ENCODE data around the gene IFI27. TPM values are rescaled to one million over a fixed set of nuclear protein-coding genes. Genes with fewer than 3 reads are reported as not detected.

Gene IFI27
- total and polyA plus RNA-seq, 9 of the 15 experiments (the other 6 are each of a cell fraction or from before 2014, with no cell fraction given), result 0.19 to 3.4 (median 1.4) TPM; not detected in 1

DNA sequence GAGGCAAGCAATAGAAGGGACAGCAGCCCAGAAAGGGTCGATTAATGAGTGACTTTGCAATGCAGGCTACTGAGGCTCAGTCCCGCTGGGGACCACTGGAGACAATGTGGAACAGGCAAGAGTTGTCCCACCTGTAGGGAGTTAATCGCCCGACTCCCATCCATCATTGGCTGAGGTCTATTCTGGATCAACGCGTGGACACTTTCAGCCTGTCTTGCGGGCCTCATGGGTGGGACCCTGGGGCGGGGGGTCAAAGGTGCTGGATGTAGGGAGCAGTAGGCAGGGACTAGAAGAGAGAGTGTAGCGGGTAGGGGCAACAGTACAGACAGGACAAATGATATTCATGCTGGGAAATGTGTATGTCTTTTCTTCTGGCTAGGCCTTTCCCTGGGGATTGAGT, 12.8 kb downstream of the IFI27 start (continued):
- TF ChIP-seq, protein P1, sequence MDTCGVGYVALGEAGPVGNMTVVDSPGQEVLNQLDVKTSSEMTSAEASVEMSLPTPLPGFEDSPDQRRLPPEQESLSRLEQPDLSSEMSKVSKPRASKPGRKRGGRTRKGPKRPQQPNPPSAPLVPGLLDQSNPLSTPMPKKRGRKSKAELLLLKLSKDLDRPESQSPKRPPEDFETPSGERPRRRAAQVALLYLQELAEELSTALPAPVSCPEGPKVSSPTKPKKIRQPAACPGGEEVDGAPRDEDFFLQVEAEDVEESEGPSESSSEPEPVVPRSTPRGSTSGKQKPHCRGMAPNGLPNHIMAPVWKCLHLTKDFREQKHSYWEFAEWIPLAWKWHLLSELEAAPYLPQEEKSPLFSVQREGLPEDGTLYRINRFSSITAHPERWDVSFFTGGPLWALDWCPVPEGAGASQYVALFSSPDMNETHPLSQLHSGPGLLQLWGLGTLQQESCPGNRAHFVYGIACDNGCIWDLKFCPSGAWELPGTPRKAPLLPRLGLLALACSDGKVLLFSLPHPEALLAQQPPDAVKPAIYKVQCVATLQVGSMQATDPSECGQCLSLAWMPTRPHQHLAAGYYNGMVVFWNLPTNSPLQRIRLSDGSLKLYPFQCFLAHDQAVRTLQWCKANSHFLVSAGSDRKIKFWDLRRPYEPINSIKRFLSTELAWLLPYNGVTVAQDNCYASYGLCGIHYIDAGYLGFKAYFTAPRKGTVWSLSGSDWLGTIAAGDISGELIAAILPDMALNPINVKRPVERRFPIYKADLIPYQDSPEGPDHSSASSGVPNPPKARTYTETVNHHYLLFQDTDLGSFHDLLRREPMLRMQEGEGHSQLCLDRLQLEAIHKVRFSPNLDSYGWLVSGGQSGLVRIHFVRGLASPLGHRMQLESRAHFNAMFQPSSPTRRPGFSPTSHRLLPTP (IDR thresholded peaks at IDR 0.05; ENCODE audit: borderline replicate concordance, extremely low read depth, insufficient read length), result no peak
- TF ChIP-seq, protein P2, sequence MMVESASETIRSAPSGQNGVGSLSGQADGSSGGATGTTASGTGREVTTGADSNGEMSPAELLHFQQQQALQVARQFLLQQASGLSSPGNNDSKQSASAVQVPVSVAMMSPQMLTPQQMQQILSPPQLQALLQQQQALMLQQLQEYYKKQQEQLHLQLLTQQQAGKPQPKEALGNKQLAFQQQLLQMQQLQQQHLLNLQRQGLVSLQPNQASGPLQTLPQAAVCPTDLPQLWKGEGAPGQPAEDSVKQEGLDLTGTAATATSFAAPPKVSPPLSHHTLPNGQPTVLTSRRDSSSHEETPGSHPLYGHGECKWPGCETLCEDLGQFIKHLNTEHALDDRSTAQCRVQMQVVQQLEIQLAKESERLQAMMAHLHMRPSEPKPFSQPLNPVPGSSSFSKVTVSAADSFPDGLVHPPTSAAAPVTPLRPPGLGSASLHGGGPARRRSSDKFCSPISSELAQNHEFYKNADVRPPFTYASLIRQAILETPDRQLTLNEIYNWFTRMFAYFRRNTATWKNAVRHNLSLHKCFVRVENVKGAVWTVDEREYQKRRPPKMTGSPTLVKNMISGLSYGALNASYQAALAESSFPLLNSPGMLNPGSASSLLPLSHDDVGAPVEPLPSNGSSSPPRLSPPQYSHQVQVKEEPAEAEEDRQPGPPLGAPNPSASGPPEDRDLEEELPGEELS (CRISPR knock-in tag; IDR thresholded peaks at IDR 0.05; ENCODE audit: borderline replicate concordance), result no peak
- TF ChIP-seq, protein P3, sequence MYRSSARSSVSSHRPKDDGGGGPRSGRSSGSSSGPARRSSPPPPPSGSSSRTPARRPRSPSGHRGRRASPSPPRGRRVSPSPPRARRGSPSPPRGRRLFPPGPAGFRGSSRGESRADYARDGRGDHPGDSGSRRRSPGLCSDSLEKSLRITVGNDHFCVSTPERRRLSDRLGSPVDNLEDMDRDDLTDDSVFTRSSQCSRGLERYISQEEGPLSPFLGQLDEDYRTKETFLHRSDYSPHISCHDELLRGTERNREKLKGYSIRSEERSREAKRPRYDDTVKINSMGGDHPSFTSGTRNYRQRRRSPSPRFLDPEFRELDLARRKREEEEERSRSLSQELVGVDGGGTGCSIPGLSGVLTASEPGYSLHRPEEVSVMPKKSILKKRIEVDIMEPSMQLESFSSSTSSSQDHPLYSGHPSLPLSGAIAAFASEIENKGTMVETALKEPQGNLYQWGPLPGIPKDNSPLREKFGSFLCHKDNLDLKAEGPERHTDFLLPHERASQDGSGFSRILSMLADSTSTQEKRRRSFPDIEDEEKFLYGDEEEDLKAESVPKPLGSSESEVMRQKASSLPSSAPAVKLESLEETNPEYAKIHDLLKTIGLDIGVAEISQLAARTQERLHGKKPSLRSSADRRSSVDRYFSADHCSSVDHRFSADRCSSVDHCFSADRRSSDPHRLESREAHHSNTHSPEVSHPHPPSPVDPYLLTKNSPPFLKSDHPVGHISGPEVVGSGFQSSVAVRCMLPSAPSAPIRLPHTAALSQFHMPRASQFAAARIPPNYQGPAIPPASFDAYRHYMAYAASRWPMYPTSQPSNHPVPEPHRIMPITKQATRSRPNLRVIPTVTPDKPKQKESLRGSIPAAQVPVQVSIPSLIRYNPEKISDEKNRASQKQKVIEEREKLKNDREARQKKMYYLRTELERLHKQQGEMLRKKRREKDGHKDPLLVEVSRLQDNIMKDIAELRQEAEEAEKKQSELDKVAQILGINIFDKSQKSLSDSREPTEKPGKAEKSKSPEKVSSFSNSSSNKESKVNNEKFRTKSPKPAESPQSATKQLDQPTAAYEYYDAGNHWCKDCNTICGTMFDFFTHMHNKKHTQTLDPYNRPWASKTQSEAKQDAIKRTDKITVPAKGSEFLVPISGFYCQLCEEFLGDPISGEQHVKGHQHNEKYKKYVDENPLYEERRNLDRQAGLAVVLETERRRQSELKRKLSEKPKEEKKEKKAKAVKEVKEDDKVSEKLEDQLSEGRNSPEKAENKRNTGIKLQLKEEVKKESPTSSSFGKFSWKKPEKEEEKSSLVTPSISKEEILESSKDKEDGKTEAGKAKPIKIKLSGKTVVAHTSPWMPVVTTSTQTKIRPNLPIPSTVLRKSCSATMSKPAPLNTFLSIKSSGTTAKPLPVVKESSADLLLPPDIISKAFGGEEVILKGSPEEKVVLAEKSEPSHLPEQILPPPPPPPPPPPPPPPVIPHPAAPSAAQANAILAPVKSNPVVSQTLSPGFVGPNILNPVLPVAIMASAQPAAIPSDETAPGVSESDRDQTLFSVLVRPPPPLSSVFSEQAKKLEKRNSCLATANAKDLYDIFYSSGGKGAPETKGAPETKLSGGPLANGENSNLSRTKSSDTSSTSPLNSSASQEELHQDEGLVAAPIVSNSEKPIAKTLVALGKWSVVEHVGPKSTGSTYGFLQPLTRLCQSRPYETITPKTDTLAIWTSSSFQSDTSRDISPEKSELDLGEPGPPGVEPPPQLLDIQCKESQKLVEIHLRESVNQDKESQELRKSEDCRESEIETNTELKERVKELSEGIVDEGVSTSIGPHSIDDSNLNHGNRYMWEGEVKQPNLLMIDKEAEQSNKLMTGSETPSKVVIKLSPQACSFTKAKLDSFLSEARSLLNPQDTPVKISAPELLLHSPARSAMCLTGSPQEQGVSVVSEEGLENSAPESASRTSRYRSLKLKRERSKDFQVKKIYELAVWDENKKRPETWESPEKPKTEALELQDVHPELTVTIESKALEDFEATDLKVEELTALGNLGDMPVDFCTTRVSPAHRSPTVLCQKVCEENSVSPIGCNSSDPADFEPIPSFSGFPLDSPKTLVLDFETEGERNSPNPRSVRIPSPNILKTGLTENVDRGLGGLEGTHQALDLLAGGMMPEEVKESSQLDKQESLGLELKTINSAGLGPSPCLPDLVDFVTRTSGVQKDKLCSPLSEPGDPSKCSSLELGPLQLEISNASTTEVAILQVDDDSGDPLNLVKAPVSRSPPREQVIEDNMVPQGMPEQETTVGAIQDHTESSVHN (IDR thresholded peaks at IDR 0.05; ENCODE audit: borderline replicate concordance in 1 of 2, low read depth in 1 of 2), result no peak
- TF ChIP-seq, protein P4, sequence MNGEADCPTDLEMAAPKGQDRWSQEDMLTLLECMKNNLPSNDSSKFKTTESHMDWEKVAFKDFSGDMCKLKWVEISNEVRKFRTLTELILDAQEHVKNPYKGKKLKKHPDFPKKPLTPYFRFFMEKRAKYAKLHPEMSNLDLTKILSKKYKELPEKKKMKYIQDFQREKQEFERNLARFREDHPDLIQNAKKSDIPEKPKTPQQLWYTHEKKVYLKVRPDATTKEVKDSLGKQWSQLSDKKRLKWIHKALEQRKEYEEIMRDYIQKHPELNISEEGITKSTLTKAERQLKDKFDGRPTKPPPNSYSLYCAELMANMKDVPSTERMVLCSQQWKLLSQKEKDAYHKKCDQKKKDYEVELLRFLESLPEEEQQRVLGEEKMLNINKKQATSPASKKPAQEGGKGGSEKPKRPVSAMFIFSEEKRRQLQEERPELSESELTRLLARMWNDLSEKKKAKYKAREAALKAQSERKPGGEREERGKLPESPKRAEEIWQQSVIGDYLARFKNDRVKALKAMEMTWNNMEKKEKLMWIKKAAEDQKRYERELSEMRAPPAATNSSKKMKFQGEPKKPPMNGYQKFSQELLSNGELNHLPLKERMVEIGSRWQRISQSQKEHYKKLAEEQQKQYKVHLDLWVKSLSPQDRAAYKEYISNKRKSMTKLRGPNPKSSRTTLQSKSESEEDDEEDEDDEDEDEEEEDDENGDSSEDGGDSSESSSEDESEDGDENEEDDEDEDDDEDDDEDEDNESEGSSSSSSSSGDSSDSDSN (IDR thresholded peaks at IDR 0.05; ENCODE audit: borderline replicate concordance in 1 of 2, low read depth in 2 of 2, low read length in 2 of 2), result no peak
- TF ChIP-seq CTBP1 (IDR thresholded peaks at IDR 0.05; ENCODE audit: borderline replicate concordance) (no peak), ZFPM2 (CRISPR knock-in tag; IDR thresholded peaks at IDR 0.05) (no peak), MCM5 (IDR thresholded peaks at IDR 0.05; ENCODE audit: low read depth) (no peak), MCM7 (IDR thresholded peaks at IDR 0.05) (no peak), BHLHE40 (IDR thresholded peaks at IDR 0.05; ENCODE audit: low read length) (no peak), BACH1 (tag; IDR thresholded peaks at IDR 0.05) (no peak)
